ENCODE measurements around the gene SASH1. TPM values are rescaled to one million over a fixed set of nuclear protein-coding genes. Genes with fewer than 3 reads are reported as not detected.

Gene SASH1
- total RNA-seq, 6 donors from 2014 or later = 59.3 to 131 (median 79.2) TPM

- no peak overlapping the region for H3K4me3 ChIP-seq
- DNase-seq (no peak), ATAC-seq (ENCODE audit: low FRiP score in 2 of 2) (peak in 1 of 2 donors; percentile 18)
- no peaks in the 10 kb centered on the region for H3K27me3 ChIP-seq
- TF ChIP-seq POLR2AphosphoS5 (IDR thresholded peaks at IDR 0.05) = no peak
- no peak for TF ChIP-seq CTCF (IDR thresholded peaks at IDR 0.05)
- no peak for TF ChIP-seq POLR2A (IDR thresholded peaks at IDR 0.05)
- TF ChIP-seq EP300 (IDR thresholded peaks at IDR 0.05) = no peak
- H3K27ac ChIP-seq = no peak overlapping the region
- H3K9me3 ChIP-seq = no peaks in the 10 kb centered on the region
- peaks cover 0 to 14% (median 0%) of the 10 kb centered on the region in 4 donors for H3K36me3 ChIP-seq
- H3K4me1 ChIP-seq = peaks cover 0 to 11% (median 3%) of the 10 kb centered on the region in 4 donors
- 51 to 69% methylated on average over 6 of the region's 7 CpGs for WGBS, 2 donors
These were observed 213.8 kb downstream of the SASH1 start for GRCh38 chr6:148556410-148556809.

- peaks cover 0 to 11% (median 3%) of the 10 kb centered on the region in 4 donors for H3K4me1 ChIP-seq
- ATAC-seq (ENCODE audit: low FRiP score in 2 of 2) = peak; percentile 39 to 44
- H3K36me3 ChIP-seq = peaks cover 0 to 3% (median 0%) of the 10 kb centered on the region in 4 donors
These were observed 215.2 kb downstream of the SASH1 start for GRCh38 chr6:148557796-148558321.

GRCh38 chr6:148559848-148560433, 217.3 kb downstream of the SASH1 start:
- Histone ChIP-seq H3K27ac (peak overlapping the region in 1 of 4 donors; percentile 14), H3K4me1 (peaks cover 0 to 11% (median 3%) of the 10 kb centered on the region in 4 donors), H3K9me3 (no peaks in the 10 kb centered on the region), H3K36me3 (no peaks in the 10 kb centered on the region), H3K27me3 (no peaks in the 10 kb centered on the region), H3K4me3 (peak overlapping the region in 3 of 4 donors; percentile 37 to 54 (median 53))
- DNase-seq = peak; percentile 73 to 96
- TF ChIP-seq POLR2A (IDR thresholded peaks at IDR 0.05) (no peak), EP300 (IDR thresholded peaks at IDR 0.05) (no peak), CTCF (IDR thresholded peaks at IDR 0.05) (peak; percentile 89 to 98 (median 94)), POLR2AphosphoS5 (IDR thresholded peaks at IDR 0.05) (no peak)
- ATAC-seq (ENCODE audit: low FRiP score in 2 of 2) = peak; percentile 88 to 95
- 6 to 16% methylated on average over 18 to 31 of the region's 46 CpGs for WGBS, 2 donors

More at GRCh38 chr6:148557796-148558321, 215.2 kb downstream of the SASH1 start:
- Histone ChIP-seq H3K27me3 (no peaks in the 10 kb centered on the region), H3K27ac (no peak overlapping the region), H3K4me3 (no peak overlapping the region), H3K9me3 (no peaks in the 10 kb centered on the region)
- DNase-seq = no peak
- TF ChIP-seq POLR2AphosphoS5 (IDR thresholded peaks at IDR 0.05) (peak in 1 of 2 donors; percentile 11), POLR2A (IDR thresholded peaks at IDR 0.05) (no peak), EP300 (IDR thresholded peaks at IDR 0.05) (no peak), CTCF (IDR thresholded peaks at IDR 0.05) (no peak)
- WGBS, 2 donors = 41 to 58% methylated on average over 7 of the region's 7 CpGs

GRCh38 chr6:148561629-148562028, 219.0 kb downstream of the SASH1 start:
- H3K4me3 ChIP-seq = no peak overlapping the region
- H3K27me3 ChIP-seq = no peaks in the 10 kb centered on the region
- 95 to 96% methylated on average over 5 to 6 of the region's 6 CpGs for WGBS, 2 donors
- TF ChIP-seq POLR2AphosphoS5 (IDR thresholded peaks at IDR 0.05) = no peak
- TF ChIP-seq POLR2A (IDR thresholded peaks at IDR 0.05) = no peak
- no peaks in the 10 kb centered on the region for H3K36me3 ChIP-seq
- DNase-seq (no peak), ATAC-seq (ENCODE audit: low FRiP score in 2 of 2) (no peak)
- no peak overlapping the region for H3K27ac ChIP-seq
- H3K4me1 ChIP-seq = peaks cover 3 to 11% (median 5%) of the 10 kb centered on the region in 4 donors
- H3K9me3 ChIP-seq = no peaks in the 10 kb centered on the region

- no peak for ATAC-seq (ENCODE audit: low FRiP score in 2 of 2)
- no peak for DNase-seq
- WGBS, 2 donors = 89 to 100% methylated on average over 1 to 5 of the region's 5 CpGs
- H3K9me3 ChIP-seq = no peaks in the 10 kb centered on the region
- no peak overlapping the region for H3K4me3 ChIP-seq
- peaks cover 3 to 11% (median 6%) of the 10 kb centered on the region in 4 donors for H3K4me1 ChIP-seq
- H3K36me3 ChIP-seq = no peaks in the 10 kb centered on the region
- no peaks in the 10 kb centered on the region for H3K27me3 ChIP-seq
- H3K27ac ChIP-seq = no peak overlapping the region
- no peak for TF ChIP-seq POLR2A (IDR thresholded peaks at IDR 0.05)
- TF ChIP-seq POLR2AphosphoS5 (IDR thresholded peaks at IDR 0.05) = no peak
- no peak for TF ChIP-seq EP300 (IDR thresholded peaks at IDR 0.05)
- no peak for TF ChIP-seq CTCF (IDR thresholded peaks at IDR 0.05)
These were observed 220.4 kb downstream of the SASH1 start for GRCh38 chr6:148563066-148563465.
